Parathyroid adenoma (tissue), 2 donors: ENCODE results near the gene MAP1LC3B.
"Not testable (repeated sequence)": the region's sequence is repeated elsewhere in the genome, so short reads cannot be mapped to it uniquely, and the experiment has no call there.

ENCODE experiments used
- H2AFZ ChIP-seq: fragments of 300-600 bp; sonication (generic); one replicate; pipeline ENCODE4 v1.7.0; 2017; ENCODE audit warnings: antibody characterized with exemption, mild to moderate bottlenecking
- H3K27ac ChIP-seq: fragments of 300-600 bp; sonication (generic); one replicate; pipeline ENCODE4 v1.7.0; 2017
- H3K27me3 ChIP-seq: fragments of 300-600 bp; sonication (generic); one replicate; pipeline ENCODE4 v1.7.0; 2017; ENCODE audit warnings: low read length; ENCODE audit not compliant: control insufficient read depth, insufficient read depth
- H3K36me3 ChIP-seq: fragments of 300-600 bp; sonication (generic); one replicate; pipeline ENCODE4 v1.7.0; 2017; ENCODE audit warnings: low read length; ENCODE audit not compliant: control insufficient read depth, insufficient read depth
- H3K4me1 ChIP-seq: fragments of 300-600 bp; sonication (generic); one replicate; pipeline ENCODE4 v1.7.0; 2017; ENCODE audit warnings: control low read depth
- H3K4me2 ChIP-seq: fragments of 300-600 bp; sonication (generic); one replicate; pipeline ENCODE4 v1.7.0; 2017; ENCODE audit warnings: low read length
- H3K4me3 ChIP-seq: fragments of 300-600 bp; sonication (generic); one replicate; pipeline ENCODE4 v1.7.0; 2017; ENCODE audit warnings: low read depth, low read length
- H3K79me2 ChIP-seq: fragments of 300-600 bp; sonication (generic); one replicate; pipeline ENCODE4 v1.7.0; 2017; ENCODE audit warnings: control low read depth
- H3K9ac ChIP-seq: fragments of 300-600 bp; sonication (generic); one replicate; pipeline ENCODE4 v1.7.0; 2017; ENCODE audit warnings: mild to moderate bottlenecking
- H3K9me3 ChIP-seq: fragments of 300-600 bp; sonication (generic); one replicate; pipeline ENCODE4 v1.7.0; 2017; ENCODE audit warnings: low read length; ENCODE audit not compliant: control insufficient read depth
- CTCF ChIP-seq: fragments of 300-600 bp; sonication (generic); IDR thresholded peaks from one replicate; pipeline ENCODE4 v1.7.0; 2017; ENCODE audit warnings: antibody characterized with exemption, mild to moderate bottlenecking
- donor health status: primary hyperparathyroidism.

MAP1LC3B gene

GRCh38 chr16:87372305-87372704 is 19.8 kb upstream of the MAP1LC3B start:
- H3K9ac ChIP-seq: no peak overlapping the region
- H3K36me3 ChIP-seq: no peaks in the 10 kb centered on the region
- H3K27ac ChIP-seq: no peak overlapping the region
- no peak for TF ChIP-seq CTCF
- no peaks in the 10 kb centered on the region for H3K9me3 ChIP-seq
- H3K4me1 ChIP-seq: no peaks in the 10 kb centered on the region
- H3K4me2 ChIP-seq: no peak overlapping the region
- H3K4me3 ChIP-seq: no peak overlapping the region
- H3K79me2 ChIP-seq: peaks cover 87% of the 10 kb centered on the region
- no peak overlapping the region for H2AFZ ChIP-seq
- no peaks in the 10 kb centered on the region for H3K27me3 ChIP-seq

- Histone ChIP-seq H3K9ac (no peak overlapping the region), H3K4me1 (no peaks in the 10 kb centered on the region), H2AFZ (no peak overlapping the region), H3K27ac (no peak overlapping the region), H3K4me3 (no peak overlapping the region), H3K4me2 (no peak overlapping the region), H3K27me3 (no peaks in the 10 kb centered on the region), H3K9me3 (no peaks in the 10 kb centered on the region), H3K79me2 (peaks cover 88% of the 10 kb centered on the region), H3K36me3 (no peaks in the 10 kb centered on the region)
- TF ChIP-seq CTCF: no peak
Measured at GRCh38 chr16:87374313-87374712, 17.8 kb upstream of the MAP1LC3B start.

- TF ChIP-seq CTCF: no peak
- no peaks in the 10 kb centered on the region for H3K27me3 ChIP-seq
- no peaks in the 10 kb centered on the region for H3K9me3 ChIP-seq
- H3K4me1 ChIP-seq: peaks cover under 1% of the 10 kb centered on the region
- H2AFZ ChIP-seq: no peak overlapping the region
- H3K36me3 ChIP-seq: no peaks in the 10 kb centered on the region
- H3K27ac ChIP-seq: no peak overlapping the region
- H3K9ac ChIP-seq: no peak overlapping the region
- peaks cover 83% of the 10 kb centered on the region for H3K79me2 ChIP-seq
- no peak overlapping the region for H3K4me2 ChIP-seq
- no peak overlapping the region for H3K4me3 ChIP-seq
Measured at GRCh38 chr16:87375426-87376135, 16.6 kb upstream of the MAP1LC3B start.

GRCh38 chr16:87376660-87377059 is 15.5 kb upstream of the MAP1LC3B start:
- Histone ChIP-seq H2AFZ (no peak overlapping the region), H3K9ac (no peak overlapping the region), H3K9me3 (no peaks in the 10 kb centered on the region), H3K4me3 (no peak overlapping the region), H3K27ac (no peak overlapping the region), H3K79me2 (peaks cover 81% of the 10 kb centered on the region), H3K36me3 (no peaks in the 10 kb centered on the region), H3K4me2 (no peak overlapping the region), H3K4me1 (peaks cover 9% of the 10 kb centered on the region), H3K27me3 (no peaks in the 10 kb centered on the region)
- no peak for TF ChIP-seq CTCF

- not testable (repeated sequence) for H3K27ac ChIP-seq, H3K9me3 ChIP-seq, H3K36me3 ChIP-seq, H3K27me3 ChIP-seq, H3K9ac ChIP-seq, H3K4me2 ChIP-seq, H2AFZ ChIP-seq, H3K4me3 ChIP-seq
- peaks cover 17% of the 10 kb centered on the region for H3K4me1 ChIP-seq
- H3K79me2 ChIP-seq: peaks cover 60% of the 10 kb centered on the region
Measured at GRCh38 chr16:87379312-87379752, 12.8 kb upstream of the MAP1LC3B start.
